GM12878 (cell line): ENCODE results near the gene NTF3. TPM values are rescaled to one million over a fixed set of nuclear protein-coding genes. Genes with fewer than 3 reads are reported as not detected.

Experiments used
- ATAC-seq: fragments of 200-7000 bp; cut with Tn5 transposase; 3 replicates; pipeline ENCODE4 v1.9.1; 2020; ENCODE audit warnings: mild to moderate bottlenecking, moderate library complexity
- BruUV-seq: library from RNA; stranded (reverse); fragments of 400-500 nt; replicated peaks from 2 replicates; lab custom pipeline; 2021; lab: Mats Ljungman, UMichigan
- CTCF ChIA-PET: fragments of 300-600 bp; sonication (Branson Sonifier 250); formaldehyde crosslinking; extraction: SDS; loops from one replicate; lab custom pipeline; 2021; ENCODE audit warnings: inconsistent platforms; lab: Yijun Ruan, JAX
- POLR2A ChIA-PET: fragments of 350-600 bp; formaldehyde crosslinking; extraction: SDS; loops from one replicate; lab custom pipeline; 2021; ENCODE audit warnings: inconsistent platforms; lab: Charles Lee
- RAD21 ChIA-PET: fragments of 300-600 bp; sonication (Branson Sonifier 250); formaldehyde crosslinking; loops from one replicate; lab custom pipeline; 2023; ENCODE audit warnings: antibody characterized with exemption; ENCODE audit not compliant: unreplicated experiment; lab: Charles Lee
- SMC1A ChIA-PET: fragments of 300-600 bp; sonication (Branson Sonifier 250); formaldehyde crosslinking; loops from one replicate; lab custom pipeline; 2023; ENCODE audit not compliant: unreplicated experiment, uncharacterized antibody; lab: Charles Lee
- DNase-seq: peaks from one replicate; pipeline ENCODE4 v3.0.0-alpha.2; 2011; ENCODE audit warnings: low read depth, low spot score
- FAIRE-seq: peaks from 3 replicates; lab custom pipeline; 2011; peaks lifted over from hg19 to GRCh38; lab: Jason Lieb, UNC
- H2AFZ ChIP-seq: 2 replicates; pipeline ENCODE4 v1.6.0; 2011; ENCODE audit warnings: low read depth, low read length, control low read depth; ENCODE audit not compliant: control insufficient read depth
- H3K27ac ChIP-seq: 2 replicates; pipeline ENCODE4 v1.5.1; 2011; ENCODE audit warnings: control low read depth; ENCODE audit not compliant: control insufficient read depth, insufficient read depth
- H3K27me3 ChIP-seq, 2 experiments: replicated peaks in 1 of 2; 2 replicates each; pipeline versions ENCODE4 v1.6.0 to v1.6.1; 2011; ENCODE audit warnings: low read length in 1 of 2; ENCODE audit not compliant: control insufficient read depth in 2 of 2, insufficient read depth in 2 of 2
- H3K36me3 ChIP-seq, 2 experiments: 2 replicates each; pipeline ENCODE4 v1.5.1; 2011; ENCODE audit warnings: low read length in 1 of 2; ENCODE audit not compliant: control insufficient read depth in 2 of 2, insufficient read depth in 2 of 2
- H3K4me1 ChIP-seq: 2 replicates; pipeline ENCODE4 v1.6.1; 2011; ENCODE audit warnings: mild to moderate bottlenecking, low read length, moderate library complexity, mixed read lengths; ENCODE audit not compliant: control insufficient read depth, insufficient read depth
- H3K4me2 ChIP-seq: 2 replicates; pipeline ENCODE4 v1.6.0; 2011; ENCODE audit warnings: control low read depth; ENCODE audit not compliant: control insufficient read depth, insufficient read depth
- H3K4me3 ChIP-seq: fragments of 200-600 bp; sonication (generic); 2 replicates; pipeline ENCODE4 v1.5.1; 2016
- H3K79me2 ChIP-seq: 2 replicates; pipeline ENCODE4 v1.6.0; 2011; ENCODE audit warnings: low read length; ENCODE audit not compliant: control insufficient read depth, insufficient read depth
- H3K9ac ChIP-seq: 2 replicates; pipeline ENCODE4 v1.8.0; 2011; ENCODE audit warnings: low read length, control low read depth, mixed read lengths; ENCODE audit not compliant: control insufficient read depth, insufficient read depth
- H3K9me3 ChIP-seq: replicated peaks from 3 replicates; pipeline ENCODE4 v1.5.1; 2011; ENCODE audit warnings: mild to moderate bottlenecking, low read length; ENCODE audit not compliant: control insufficient read depth, insufficient read depth
- H4K20me1 ChIP-seq: 2 replicates; pipeline ENCODE4 v1.6.0; 2011; ENCODE audit not compliant: control insufficient read depth, insufficient read depth
- BACH1 ChIP-seq: fragments of 450-650 bp; IDR thresholded peaks from 2 replicates; pipeline ENCODE4 v1.6.1; 2017; ENCODE audit warnings: mild to moderate bottlenecking, borderline replicate concordance
- CBFB ChIP-seq: IDR thresholded peaks from 2 replicates; pipeline ENCODE4 v1.6.1; 2016; ENCODE audit warnings: antibody characterized with exemption, low read depth
- CUX1 ChIP-seq: IDR thresholded peaks from 2 replicates; pipeline ENCODE4 v1.6.1; 2012; ENCODE audit warnings: improper control_type of control experiment, low read depth, low read length; ENCODE audit not compliant: insufficient replicate concordance
- FOXK2 ChIP-seq: fragments of 450-650 bp; IDR thresholded peaks from 2 replicates; pipeline ENCODE4 v1.6.1; 2017; ENCODE audit warnings: mild to moderate bottlenecking, moderate library complexity
- MEF2A ChIP-seq: IDR thresholded peaks from 2 replicates; pipeline ENCODE4 v1.6.1; 2011; ENCODE audit warnings: low read depth, mild to moderate bottlenecking, low read length, moderate library complexity; ENCODE audit not compliant: insufficient read depth
- PRDM15 ChIP-seq: fragments of 450-650 bp; formaldehyde crosslinking; IDR thresholded peaks from 2 replicates; pipeline ENCODE4 v1.4.0; 2020; ENCODE audit warnings: mild to moderate bottlenecking, moderate library complexity
- RUNX3 ChIP-seq: IDR thresholded peaks from 2 replicates; pipeline ENCODE4 v1.6.1; 2012; ENCODE audit warnings: low read length, inconsistent platforms
- STAT3 ChIP-seq: IDR thresholded peaks from 2 replicates; pipeline ENCODE4 v1.6.1; 2011; ENCODE audit warnings: low read depth, low read length, improper control_type of control experiment
- TARDBP ChIP-seq: IDR thresholded peaks from 2 replicates; pipeline ENCODE4 v1.6.1; 2016; ENCODE audit warnings: borderline replicate concordance
- WGBS: methylation state at CpG from one replicate; pipeline ENCODE4 v1.1.6; 2016; ENCODE audit warnings: low lambda C conversion rate; ENCODE audit not compliant: insufficient replicate concordance, insufficient coverage; ENCODE audit errors: missing lambda C conversion rate; 5-methylcytosine and 5-hydroxymethylcytosine counted together
- in situ Hi-C: fragments of 300-500 bp; cut with MboI; formaldehyde crosslinking; loops from 9 replicates; pipeline ENCODE4 v1.14.3; 2018; ENCODE audit warnings: mixed read lengths
- intact Hi-C: fragments of 100-400 bp; cut with micrococcal nuclease; formaldehyde crosslinking; loops from one replicate; pipeline ENCODE4 v1.14.2; 2022; ENCODE audit not compliant: unreplicated experiment
- polyA plus RNA-seq, 11 experiments: library from polyadenylated mRNA; depleted of rRNA in 4 of 11; unstranded in 6 of 11; stranded (reverse) in 5 of 11; fragments of >200 nt; fragmentation: Nextera tagmentation in 4 of 11; fragmentation: Illumina TruSeq in 1 of 11; extraction: Ambion mirVana in 4 of 11; extraction: Trizol in 1 of 11; gene quantifications; 1 replicate in 1 of 11; 2 replicates in 10 of 11; pipeline versions ENCODE4 v1.2.1 to v1.2.3, GENCODE V29; 2011 to 2016; ENCODE audit warnings: inconsistent platforms in 2 of 11, missing spikeins in 2 of 11, low read depth in 1 of 11
- total RNA-seq, 4 experiments: library from RNA; depleted of rRNA in 3 of 4; stranded (reverse); fragments of >200 nt in 3 of 4; fragmentation: Illumina TruSeq in 1 of 4; extraction: Trizol in 1 of 4; gene quantifications; 2 replicates each; pipeline versions ENCODE4 v1.2.1 to v1.2.3, GENCODE V29; 2013 to 2021

The NTF3 gene
- total and polyA plus RNA-seq, 10 of the 15 experiments (the other 5 are each of a cell fraction or from before 2014, with no cell fraction given) = 0.07 TPM; not detected in 9

GRCh38 chr12:5505116-5505515 is 73.2 kb downstream of the NTF3 start:
- H3K4me2 ChIP-seq = no peak overlapping the region
- no peaks in the 10 kb centered on the region for H3K9me3 ChIP-seq
- POLR2A ChIA-PET = no interaction called here
- no peak overlapping the region for H3K9ac ChIP-seq
- H3K27ac ChIP-seq = no peak overlapping the region
- no peaks in the 10 kb centered on the region for H3K36me3 ChIP-seq
- H3K27me3 ChIP-seq = peaks cover 0 to 2% of the 10 kb centered on the region in 2 experiments; a peak in 2 of 4 replicates
- FAIRE-seq = no peak
- H3K4me3 ChIP-seq = no peak overlapping the region
- no peak overlapping the region for H2AFZ ChIP-seq
- CTCF ChIA-PET = no interaction called here
- BruUV-seq = no TSS peak
- 0% methylated on average over 4 of the region's 4 CpGs for WGBS
- RAD21 ChIA-PET = no interaction called here
- no peaks in the 10 kb centered on the region for H4K20me1 ChIP-seq
- H3K4me1 ChIP-seq = no peaks in the 10 kb centered on the region
- DNase-seq = no peak
- no peaks in the 10 kb centered on the region for H3K79me2 ChIP-seq
- no peak for ATAC-seq
- intact Hi-C loops (no loop called here), in situ Hi-C loops (no loop called here)
- TF ChIP-seq MEF2A (no peak), RUNX3 (no peak)
- SMC1A ChIA-PET = no interaction called here

DNA sequence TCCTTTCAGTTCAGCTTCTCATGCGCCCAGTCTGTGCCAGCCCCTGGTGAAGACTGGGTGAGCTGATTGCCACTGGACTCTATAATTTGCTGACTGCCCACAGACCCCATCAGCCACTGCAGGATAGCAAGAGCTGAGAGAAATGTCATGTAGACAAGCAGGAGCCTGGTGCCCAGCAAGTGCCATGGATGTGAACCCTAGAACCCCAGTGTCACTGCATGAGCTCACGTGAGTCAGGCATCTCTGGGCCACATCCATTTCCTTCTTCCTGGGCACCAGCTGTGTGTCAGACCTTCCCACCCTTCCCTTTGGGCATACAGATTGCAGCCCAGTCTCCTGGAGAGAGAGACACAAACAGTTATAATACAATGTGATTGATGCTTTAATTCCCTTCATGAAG is 73.8 kb downstream of the NTF3 start:
- Histone ChIP-seq H3K4me2 (no peak overlapping the region), H3K4me1 (no peaks in the 10 kb centered on the region), H2AFZ (no peak overlapping the region), H3K79me2 (no peaks in the 10 kb centered on the region), H3K27ac (no peak overlapping the region), H3K9ac (no peak overlapping the region), H3K36me3 (no peaks in the 10 kb centered on the region), H3K4me3 (no peak overlapping the region), H3K27me3 (no peaks in the 10 kb centered on the region; a peak in 2 of 4 replicates), H4K20me1 (no peaks in the 10 kb centered on the region), H3K9me3 (no peaks in the 10 kb centered on the region)
- FAIRE-seq (no peak), DNase-seq (no peak), ATAC-seq (no peak)
- WGBS = 5% methylated on average over 2 of the region's 2 CpGs
- in situ Hi-C loops = no loop called here
- ChIA-PET RAD21 (no interaction called here), CTCF (no interaction called here), POLR2A (no interaction called here), SMC1A (no interaction called here)
- intact Hi-C loops = no loop called here
- no TSS peak for BruUV-seq
- TF ChIP-seq BACH1 (no peak), PRDM15 (CRISPR knock-in tag) (no peak), STAT3 (no peak), CUX1 (no peak), CBFB (no peak), FOXK2 (no peak), TARDBP (no peak)
